Liver (tissue), 9 donors: ENCODE measurements around the gene NUDCD2. TPM values are rescaled to one million over a fixed set of nuclear protein-coding genes. Genes with fewer than 3 reads are reported as not detected.

ENCODE experiments used
- DNase-seq: peaks from one replicate; pipeline ENCODE4 v3.0.0-alpha.2; 2017; ENCODE audit warnings: low spot score
- H3K27ac ChIP-seq, 2 donors: one replicate each; pipeline ENCODE4 v1.7.0; 2013; ENCODE audit warnings: inconsistent platforms in 2 of 2, low read length in 2 of 2, control low read depth in 1 of 2, low read depth in 1 of 2, mild to moderate bottlenecking in 1 of 2
- H3K27me3 ChIP-seq, 4 donors: one replicate each; pipeline versions ENCODE4 v1.6.1 to v1.7.0; 2013; ENCODE audit warnings: low read length in 3 of 4, inconsistent platforms in 1 of 4, mild to moderate bottlenecking in 1 of 4, moderate library complexity in 1 of 4; ENCODE audit not compliant: control insufficient read depth in 4 of 4, insufficient read depth in 4 of 4
- H3K36me3 ChIP-seq, 4 donors: one replicate each; pipeline versions ENCODE4 v1.6.1 to v1.7.0; 2013; ENCODE audit warnings: low read length in 3 of 4, mild to moderate bottlenecking in 3 of 4, low read depth in 1 of 4, moderate library complexity in 1 of 4; ENCODE audit not compliant: control insufficient read depth in 4 of 4, insufficient read depth in 3 of 4
- H3K4me1 ChIP-seq, 4 donors: one replicate each; pipeline versions ENCODE4 v1.6.1 to v1.7.0; 2013; ENCODE audit warnings: low read length in 3 of 4, mild to moderate bottlenecking in 3 of 4, moderate library complexity in 1 of 4; ENCODE audit not compliant: control insufficient read depth in 4 of 4, insufficient read depth in 4 of 4
- H3K4me3 ChIP-seq, 3 donors: one replicate each; pipeline versions ENCODE4 v1.6.1 to v1.7.0; 2013; ENCODE audit warnings: low read length in 3 of 3, control low read depth in 1 of 3, low read depth in 1 of 3, mild to moderate bottlenecking in 1 of 3
- H3K9ac ChIP-seq, 2 donors: one replicate each; pipeline ENCODE4 v1.7.0; 2013; ENCODE audit warnings: low read length in 2 of 2, mild to moderate bottlenecking in 2 of 2, moderate library complexity in 2 of 2, control low read depth in 1 of 2, low read depth in 1 of 2
- H3K9me3 ChIP-seq, 4 donors: one replicate each; pipeline versions ENCODE4 v1.6.1 to v1.7.0; 2013; ENCODE audit warnings: low read length in 3 of 4; ENCODE audit not compliant: control insufficient read depth in 4 of 4
- ATF3 ChIP-seq: IDR thresholded peaks from 2 replicates; pipeline ENCODE4 v1.6.1; 2016; ENCODE audit warnings: antibody characterized with exemption
- CTCF ChIP-seq: fragments of 150-350 bp; IDR thresholded peaks from 2 replicates; pipeline ENCODE4 v1.5.1; 2017; ENCODE audit warnings: improper control_type of control experiment, low read depth, low read length; ENCODE audit not compliant: missing input control
- EGR1 ChIP-seq, 2 donors: IDR thresholded peaks; 2 replicates each; pipeline ENCODE4 v1.6.1; 2016 to 2018; ENCODE audit warnings: antibody characterized with exemption in 2 of 2, low read depth in 2 of 2
- FOXA1 ChIP-seq: IDR thresholded peaks from 2 replicates; pipeline ENCODE4 v1.6.1; 2016; ENCODE audit warnings: antibody characterized with exemption
- FOXA2 ChIP-seq: IDR thresholded peaks from 2 replicates; pipeline ENCODE4 v1.6.1; 2016; ENCODE audit warnings: antibody characterized with exemption
- GABPA ChIP-seq, 2 donors: IDR thresholded peaks in 1 of 2; conservative IDR thresholded peaks in 1 of 2; 2 replicates each; pipeline ENCODE4 v1.6.1; 2016; ENCODE audit warnings: antibody characterized with exemption in 2 of 2, mild to moderate bottlenecking in 1 of 2, moderate library complexity in 1 of 2
- HNF4A ChIP-seq, 2 donors: conservative IDR thresholded peaks; 2 replicates each; pipeline ENCODE4 v1.6.1; 2016; ENCODE audit warnings: antibody characterized with exemption in 2 of 2, mild to moderate bottlenecking in 2 of 2
- HNF4G ChIP-seq: IDR thresholded peaks from 2 replicates; pipeline ENCODE4 v1.6.1; 2016; ENCODE audit warnings: antibody characterized with exemption
- JUND ChIP-seq, 2 donors: IDR thresholded peaks; 2 replicates each; pipeline ENCODE4 v1.6.1; 2016; ENCODE audit warnings: antibody characterized with exemption in 2 of 2
- MAX ChIP-seq: IDR thresholded peaks from 2 replicates; pipeline ENCODE4 v1.6.1; 2016; ENCODE audit warnings: antibody characterized with exemption
- NR2F2 ChIP-seq: IDR thresholded peaks from 2 replicates; pipeline ENCODE4 v1.6.1; 2016; ENCODE audit warnings: antibody characterized with exemption
- RAD21 ChIP-seq, 2 donors: IDR thresholded peaks; 2 replicates each; pipeline ENCODE4 v1.6.1; 2016; ENCODE audit warnings: antibody characterized with exemption in 2 of 2, mild to moderate bottlenecking in 2 of 2
- REST ChIP-seq: IDR thresholded peaks from 2 replicates; pipeline ENCODE4 v1.6.1; 2016; ENCODE audit warnings: antibody characterized with exemption, mild to moderate bottlenecking
- RXRA ChIP-seq, 2 donors: IDR thresholded peaks; 2 replicates each; pipeline ENCODE4 v1.6.1; 2017 to 2018; ENCODE audit warnings: antibody characterized with exemption in 2 of 2, mild to moderate bottlenecking in 1 of 2
- SP1 ChIP-seq: IDR thresholded peaks from 2 replicates; pipeline ENCODE4 v1.6.1; 2018; ENCODE audit warnings: antibody characterized with exemption, mild to moderate bottlenecking
- TAF1 ChIP-seq: conservative IDR thresholded peaks from 2 replicates; pipeline ENCODE4 v1.6.1; 2016; ENCODE audit warnings: antibody characterized with exemption, mild to moderate bottlenecking
- YY1 ChIP-seq: IDR thresholded peaks from 2 replicates; pipeline ENCODE4 v1.6.1; 2016; ENCODE audit warnings: antibody characterized with exemption, mild to moderate bottlenecking
- ZBTB33 ChIP-seq: IDR thresholded peaks from 2 replicates; pipeline ENCODE4 v1.6.1; 2016; ENCODE audit warnings: antibody characterized with exemption
- WGBS: extraction: QIAGEN DNeasy Blood & Tissue Kit; methylation state at CpG from one replicate; pipeline ENCODE4 v1.1.7; 2013; 5-methylcytosine and 5-hydroxymethylcytosine counted together
- polyA plus RNA-seq, 2 donors: library from polyadenylated mRNA; stranded (reverse) in 1 of 2; unstranded in 1 of 2; fragments of 200-250 nt in 1 of 2; fragments of >200 nt in 1 of 2; fragmentation: Nextera tagmentation in 1 of 2; extraction: Ambion mirVana in 1 of 2; gene quantifications; one replicate each; pipeline versions ENCODE4 v1.2.1 to v1.2.3, GENCODE V29; 2013 to 2015
- total RNA-seq, 2 donors: library from RNA; depleted of rRNA; stranded (reverse); fragments of >200 nt; gene quantifications; one replicate each; pipeline ENCODE4 v1.2.3, GENCODE V29; 2014
- donor health status: healthy.
- donor health status: healthy.
- donor health status: healthy.
- donor health status: healthy.
- donor health status: healthy.

Gene NUDCD2
- total and polyA plus RNA-seq, 4 donors, result 1.8 to 32.0 (median 4.3) TPM

GRCh38 chr5:163502521-163502920 lies 42.6 kb upstream of the NUDCD2 start:
- 34% methylated on average over 8 of the region's 8 CpGs for WGBS
- H3K4me3 ChIP-seq, result peak overlapping the region in 2 of 3 donors; percentile 68 to 98
- DNase-seq, result no peak
- TF ChIP-seq ATF3 (no peak), NR2F2 (no peak), MAX (no peak), YY1 (no peak), CTCF (no peak), HNF4A (conservative IDR thresholded peaks at IDR 0.05) (peak in 1 of 2 donors; percentile 22), ZBTB33 (no peak), RXRA (IDR thresholded peaks at IDR 0.05) (no peak)
- H3K27ac ChIP-seq, result peak overlapping the region; percentile 95 to 99
- H3K4me1 ChIP-seq, result peaks cover 0 to 44% (median 31%) of the 10 kb centered on the region in 4 donors
- no peaks in the 10 kb centered on the region for H3K36me3 ChIP-seq
- peak overlapping the region in 1 of 2 donors; percentile 85 for H3K9ac ChIP-seq
- H3K9me3 ChIP-seq, result no peaks in the 10 kb centered on the region
- H3K27me3 ChIP-seq, result no peaks in the 10 kb centered on the region

- WGBS, result 90% methylated on average over 1 of the region's 1 CpG
- Histone ChIP-seq H3K27ac (no peak overlapping the region), H3K27me3 (no peaks in the 10 kb centered on the region), H3K36me3 (no peaks in the 10 kb centered on the region), H3K4me1 (peaks cover 0 to 31% (median 25%) of the 10 kb centered on the region in 4 donors), H3K9ac (no peak overlapping the region), H3K9me3 (no peaks in the 10 kb centered on the region), H3K4me3 (no peak overlapping the region)
- TF ChIP-seq MAX (no peak), JUND (IDR thresholded peaks at IDR 0.05) (no peak), RXRA (IDR thresholded peaks at IDR 0.05) (no peak), REST (no peak), EGR1 (IDR thresholded peaks at IDR 0.05; ENCODE audit: low read depth in 2 of 2) (no peak), FOXA2 (no peak), CTCF (no peak), TAF1 (no peak), YY1 (no peak), GABPA (IDR thresholded peaks at IDR 0.05 in 1 of 2, conservative IDR thresholded peaks at IDR 0.05 in 1 of 2) (no peak), FOXA1 (no peak), RAD21 (IDR thresholded peaks at IDR 0.05) (no peak), HNF4G (no peak), ZBTB33 (no peak), SP1 (no peak), NR2F2 (no peak)
- DNase-seq, result no peak
Observed at GRCh38 chr5:163498886-163499285, 39.0 kb upstream of the NUDCD2 start.
